Activated T-helper 1 cell treated with Interleukin-2 at 50 U/mL for 16 hours (primary cell): ENCODE results near the gene RAD51B.

Experiments used
- DNase-seq: peaks from one replicate; pipeline ENCODE4 v3.0.0-alpha.2; 2020; ENCODE audit warnings: low read depth

Gene RAD51B

DNA sequence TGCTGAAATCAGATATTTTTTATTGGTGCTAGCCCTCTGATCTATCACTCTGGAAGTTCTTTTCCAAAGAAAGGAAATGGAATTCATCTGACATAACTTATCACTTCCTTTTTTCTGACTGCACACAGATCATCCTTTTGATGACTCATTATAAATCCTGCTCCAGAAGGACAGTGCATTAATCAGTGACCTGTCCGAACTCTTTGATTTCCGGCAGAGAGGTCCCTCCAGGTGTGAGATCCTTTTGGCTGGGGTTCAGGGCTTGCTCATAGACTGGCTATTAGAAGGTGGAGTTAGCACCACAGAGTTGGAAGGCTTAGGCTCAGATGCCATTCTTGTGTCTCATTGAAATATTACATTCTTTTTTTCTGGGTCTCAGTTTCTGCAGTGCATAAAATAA, 645.1 kb downstream of the RAD51B start:
- no peak for DNase-seq

- no peak for DNase-seq
Measured at GRCh38 chr14:68466491-68466977, 647.0 kb downstream of the RAD51B start.

GRCh38 chr14:68467425-68467824, 647.8 kb downstream of the RAD51B start:
- DNase-seq: no peak

DNA sequence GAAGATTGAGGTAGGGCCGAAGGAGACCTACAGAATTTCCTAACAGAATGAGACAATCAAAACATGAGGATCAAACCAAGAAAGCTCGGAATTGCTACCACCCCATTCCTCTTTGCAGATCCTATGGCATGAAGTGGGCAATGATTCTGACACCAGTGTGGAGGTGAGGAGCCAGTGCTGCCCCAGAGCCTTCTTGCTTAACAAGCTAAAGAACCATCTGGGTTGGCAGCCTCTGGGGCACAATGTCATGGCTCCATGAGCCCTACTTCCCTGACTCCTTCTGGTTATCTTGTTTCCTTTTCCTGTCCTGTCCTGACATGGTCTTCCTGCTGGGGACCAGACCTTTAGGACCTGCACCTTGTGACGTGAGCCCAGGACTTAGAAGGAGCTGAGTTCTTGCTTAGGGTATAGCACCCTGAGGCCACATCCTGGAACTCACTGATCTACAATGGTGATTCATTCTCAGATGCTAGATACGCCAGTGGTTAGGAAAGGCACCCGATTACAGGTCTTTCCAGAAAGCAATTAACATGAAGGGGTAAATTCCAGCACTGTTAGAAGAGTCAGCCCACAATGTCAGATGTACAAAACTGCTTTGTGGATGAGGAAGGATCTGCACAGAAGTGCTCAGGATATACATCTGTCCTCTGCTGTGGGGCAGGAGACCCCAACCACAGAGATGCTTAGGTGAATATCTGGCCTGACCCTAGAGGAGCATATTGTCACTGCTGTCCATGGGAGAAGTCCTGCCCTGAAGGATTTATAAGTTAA, 649.0 kb downstream of the RAD51B start:
- DNase-seq: no peak

DNA sequence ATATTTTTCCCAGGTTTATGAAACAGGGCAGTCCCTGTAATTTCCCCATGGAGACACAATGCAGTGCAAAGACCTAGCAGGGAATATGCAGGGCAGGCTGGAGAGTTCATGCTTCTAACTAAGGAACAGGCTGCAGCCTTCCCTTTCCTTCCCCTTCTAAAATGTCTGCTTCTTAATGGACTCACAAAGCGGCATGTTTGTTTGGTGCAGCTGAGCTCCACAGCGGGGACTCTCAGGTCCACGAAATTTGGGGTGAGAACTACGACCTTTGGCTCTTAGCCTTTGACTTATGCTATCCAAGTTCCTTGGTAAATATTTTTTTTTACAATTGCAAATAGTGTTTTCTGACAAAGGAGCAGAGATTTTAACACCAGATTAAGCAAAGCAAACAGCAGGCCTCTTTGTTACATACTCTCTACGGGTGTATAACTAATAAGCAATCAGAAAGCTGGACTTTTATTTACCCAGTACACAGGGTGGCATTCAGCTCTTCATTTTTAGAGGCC, 649.7 kb downstream of the RAD51B start:
- DNase-seq: no peak

GRCh38 chr14:68470361-68470760, 650.8 kb downstream of the RAD51B start:
- DNase-seq: no peak

DNA sequence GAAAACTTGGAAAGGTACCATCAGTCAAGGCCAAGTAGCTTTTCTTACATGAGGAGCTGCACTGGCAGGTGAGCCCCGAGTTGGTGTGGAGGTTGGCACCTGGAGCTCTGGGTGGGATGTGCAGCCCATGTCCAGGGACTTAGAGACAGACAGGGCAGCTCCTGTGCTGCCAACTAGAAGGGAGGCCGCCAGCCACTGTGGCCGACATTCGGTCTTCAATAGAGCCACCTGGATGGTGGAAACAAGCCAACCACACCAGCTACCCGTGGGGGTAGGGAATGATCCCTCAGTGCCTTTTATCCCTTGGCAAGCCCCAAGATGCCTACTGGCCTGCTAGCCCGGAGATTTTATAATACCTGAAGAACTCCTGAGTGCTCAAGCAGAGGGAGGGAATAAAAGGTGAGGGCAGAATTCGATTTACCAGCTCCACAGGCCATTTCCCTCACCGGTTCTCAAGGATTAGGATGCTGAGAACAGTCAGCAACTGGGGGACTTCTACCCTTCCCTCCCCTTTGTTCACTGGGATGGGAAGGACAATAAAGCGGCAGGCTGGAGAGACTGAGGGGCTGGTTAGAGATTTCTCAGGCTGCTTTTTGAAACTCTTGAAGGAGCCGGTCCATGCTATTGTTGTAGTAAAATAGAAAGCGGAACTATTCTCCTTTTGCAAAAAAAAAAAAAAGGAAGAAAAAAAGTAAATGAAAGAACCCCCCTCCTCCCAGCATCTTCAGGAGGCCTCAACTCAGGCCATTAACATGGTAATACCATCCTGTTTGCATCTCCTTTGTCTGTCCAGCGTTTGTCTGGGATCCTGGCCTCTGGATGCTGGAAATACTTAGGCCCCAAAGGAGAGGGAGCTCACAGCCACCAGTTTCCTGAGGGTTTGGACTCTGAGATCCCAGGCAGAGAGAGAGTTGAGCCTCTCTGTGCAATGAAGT, 651.7 kb downstream of the RAD51B start:
- no peak for DNase-seq

DNA sequence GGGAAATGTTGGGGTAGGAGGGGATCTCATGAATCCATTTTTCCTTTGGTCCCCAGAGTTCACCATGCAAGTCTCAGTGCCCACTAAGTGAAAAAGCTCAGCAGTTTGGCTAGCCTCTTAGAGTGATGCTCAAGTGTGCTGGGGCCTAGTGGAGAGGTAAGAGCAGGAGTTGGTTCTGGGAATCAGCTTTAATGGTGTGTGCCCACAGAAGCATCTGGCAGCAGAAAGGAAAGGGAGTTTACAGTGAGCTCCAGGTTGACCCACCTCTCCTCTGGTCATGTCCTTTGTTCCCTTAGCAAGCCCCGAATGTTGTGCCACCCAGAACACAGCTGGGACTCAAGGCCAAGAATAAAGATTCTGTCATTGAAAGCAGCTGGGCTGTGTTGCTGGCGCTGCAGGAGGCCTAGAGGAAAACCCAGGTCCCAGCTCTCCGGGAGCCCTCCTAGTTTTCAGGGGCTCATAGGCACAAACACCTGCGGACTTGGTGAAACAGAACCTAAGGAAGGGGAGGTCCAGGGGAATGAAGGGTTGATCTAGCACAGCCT, 652.5 kb downstream of the RAD51B start:
- no peak for DNase-seq

DNA sequence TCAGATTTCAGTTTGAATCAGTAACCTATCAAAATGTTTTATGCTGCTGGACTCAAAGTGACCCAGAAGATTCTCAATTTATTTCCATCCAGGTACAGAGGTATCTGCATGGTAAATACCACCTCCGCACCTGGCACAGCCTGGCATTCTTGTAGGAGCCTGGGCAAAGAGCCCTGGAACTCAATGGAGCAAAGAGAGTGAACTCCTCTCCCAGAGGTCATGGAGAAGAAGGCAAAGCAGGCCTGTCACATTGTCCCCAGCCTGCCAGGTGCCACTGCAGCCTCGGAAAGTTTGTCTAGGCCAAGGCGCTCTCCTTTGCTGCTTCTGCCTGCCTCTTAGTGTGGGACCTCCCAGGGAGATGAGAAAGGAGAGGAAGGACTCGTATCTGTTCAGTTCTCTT, 653.5 kb downstream of the RAD51B start:
- DNase-seq: no peak

DNA sequence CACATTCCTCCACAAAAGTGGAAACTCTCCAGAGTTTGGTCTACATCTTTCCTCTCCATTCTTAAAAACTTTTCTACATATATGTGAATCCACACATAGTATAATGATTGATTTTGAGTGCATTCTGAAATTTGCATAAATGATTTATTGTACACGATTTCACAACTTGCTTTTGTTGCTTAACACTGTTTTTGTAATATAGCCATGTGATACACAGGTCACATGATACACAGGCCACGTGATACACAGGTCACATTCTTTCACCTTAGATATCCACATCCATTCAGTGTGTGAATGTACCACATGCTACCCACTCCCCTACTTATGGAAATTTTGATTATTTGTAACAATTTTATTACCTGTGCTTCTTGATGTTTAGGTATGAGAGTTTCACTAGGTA, 654.2 kb downstream of the RAD51B start:
- DNase-seq: no peak

GRCh38 chr14:68474741-68475140, 655.2 kb downstream of the RAD51B start:
- DNase-seq: no peak

GRCh38 chr14:68475802-68476201, 656.2 kb downstream of the RAD51B start:
- DNase-seq: no peak

- DNase-seq: no peak
Measured at GRCh38 chr14:68476212-68477109, 656.9 kb downstream of the RAD51B start.

GRCh38 chr14:68477110-68477455, 657.5 kb downstream of the RAD51B start:
- no peak for DNase-seq

- DNase-seq: no peak
Measured at GRCh38 chr14:68477461-68478085, 658.0 kb downstream of the RAD51B start.

DNA sequence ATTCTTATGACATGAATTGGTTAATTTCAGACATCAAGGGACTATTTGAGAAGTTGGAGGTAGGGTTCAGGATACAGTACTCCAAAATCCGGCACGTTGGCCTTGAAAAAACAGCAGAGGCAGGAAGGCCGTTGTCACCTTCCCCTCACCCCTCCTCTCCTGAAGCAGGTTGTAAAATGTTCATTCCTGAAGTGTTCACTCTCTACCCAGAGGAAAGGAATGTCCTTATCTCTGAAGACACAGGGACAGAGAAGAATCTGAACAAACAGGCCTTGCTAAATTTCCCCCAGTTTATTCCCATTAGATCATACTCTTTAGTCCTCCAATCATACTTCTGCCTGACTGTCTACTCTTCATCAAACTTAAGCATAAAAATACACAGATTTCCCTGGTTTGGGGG, 659.7 kb downstream of the RAD51B start:
- DNase-seq: no peak

GRCh38 chr14:68482018-68482417, 662.4 kb downstream of the RAD51B start:
- DNase-seq: no peak

GRCh38 chr14:68482772-68483395, 663.3 kb downstream of the RAD51B start:
- no peak for DNase-seq

DNA sequence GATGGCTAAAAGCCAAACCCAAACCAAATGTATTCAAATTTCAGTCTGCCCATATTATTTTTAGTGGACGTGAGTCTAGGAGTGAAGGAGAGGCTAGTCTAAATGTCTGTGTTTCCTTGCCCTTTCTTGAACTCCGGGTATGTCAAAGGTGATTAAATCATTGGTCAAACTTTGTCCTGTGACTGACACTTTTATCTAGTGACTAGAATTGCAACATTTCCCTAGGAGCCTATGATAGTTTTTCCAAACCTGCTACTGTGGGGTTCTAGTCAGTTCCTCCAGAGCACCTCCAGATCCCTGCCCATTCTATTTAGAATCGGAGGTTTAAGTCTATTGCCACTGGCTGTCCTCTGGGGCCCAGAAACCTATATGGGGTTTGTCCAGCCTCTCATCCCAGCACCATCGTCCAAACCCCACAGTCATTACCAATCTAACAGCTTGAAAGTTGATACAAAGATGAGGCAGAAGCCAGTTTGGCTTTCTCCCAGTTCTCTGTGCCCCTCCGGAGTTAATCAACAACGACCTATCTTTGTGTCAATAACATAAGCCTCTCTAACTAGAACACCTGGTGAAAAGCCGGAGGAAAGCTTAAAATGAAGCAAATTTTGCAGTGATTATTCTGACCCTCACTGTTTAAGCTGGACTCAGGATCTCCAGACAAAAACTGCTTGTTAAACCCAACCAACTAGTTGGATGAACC, 666.6 kb downstream of the RAD51B start:
- DNase-seq: no peak

- DNase-seq: no peak
Measured at GRCh38 chr14:68486809-68487208, 667.2 kb downstream of the RAD51B start.
